WTC11 (cell line): Measurements from ENCODE around the gene HOXB3. TPM values are rescaled to one million over a fixed set of nuclear protein-coding genes. Genes with fewer than 3 reads are reported as not detected.

Experiments used
- ATAC-seq: fragments of 200-7000 bp; cut with Tn5 transposase; 2 replicates; pipeline ENCODE4 v1.10.0; 2021; ENCODE audit warnings: mild to moderate bottlenecking, moderate library complexity
- CTCF ChIA-PET: fragments of 300-600 bp; sonication (Branson Sonifier 250); formaldehyde crosslinking; loops from one replicate; lab custom pipeline; 2021; ENCODE audit warnings: antibody characterized with exemption; lab: Charles Lee
- POLR2A ChIA-PET: fragments of 350-600 bp; sonication (Branson Sonifier 250); formaldehyde crosslinking; loops from one replicate; lab custom pipeline; 2021; ENCODE audit warnings: antibody characterized with exemption; lab: Charles Lee
- DNase-seq: peaks from one replicate; pipeline ENCODE4 v3.0.0; 2021; ENCODE audit warnings: low spot score
- H3K27ac Mint-ChIP-seq: 2 replicates; pipeline ENCODE4 v1.8.0; 2021; ENCODE audit warnings: mixed read lengths
- H3K27me3 Mint-ChIP-seq: 2 replicates; pipeline ENCODE4 v1.8.0; 2021; ENCODE audit warnings: low read depth, mild to moderate bottlenecking, moderate library complexity, mixed read lengths
- H3K36me3 Mint-ChIP-seq: 2 replicates; pipeline ENCODE4 v1.8.0; 2021; ENCODE audit warnings: mixed read lengths
- H3K4me1 Mint-ChIP-seq: 2 replicates; pipeline ENCODE4 v1.8.0; 2022; ENCODE audit warnings: mixed read lengths
- H3K4me3 Mint-ChIP-seq: 2 replicates; pipeline ENCODE4 v1.8.0; 2021; ENCODE audit warnings: mild to moderate bottlenecking, moderate library complexity, mixed read lengths
- H3K9me3 Mint-ChIP-seq: 2 replicates; pipeline ENCODE4 v1.8.0; 2021; ENCODE audit warnings: mixed read lengths
- ATF3 ChIP-seq: sonication (generic); formaldehyde crosslinking; conservative IDR thresholded peaks from 2 replicates; pipeline ENCODE4 v1.8.1; 2022; ENCODE audit warnings: mild to moderate bottlenecking, missing genetic modification reagents
- CBFB ChIP-seq: sonication (generic); formaldehyde crosslinking; IDR thresholded peaks from 2 replicates; pipeline ENCODE4 v1.8.1; 2022; ENCODE audit warnings: mild to moderate bottlenecking, low read depth, missing genetic modification reagents
- ESRRA ChIP-seq: sonication (generic); formaldehyde crosslinking; IDR thresholded peaks from 2 replicates; pipeline ENCODE4 v1.8.1; 2022; ENCODE audit warnings: mild to moderate bottlenecking, missing genetic modification reagents, borderline replicate concordance
- FOXP1 ChIP-seq: sonication (generic); formaldehyde crosslinking; IDR thresholded peaks from 2 replicates; pipeline ENCODE4 v1.8.0; 2022; ENCODE audit warnings: missing genetic modification reagents, mild to moderate bottlenecking, moderate library complexity, borderline replicate concordance
- FOXP4 ChIP-seq: sonication (generic); formaldehyde crosslinking; IDR thresholded peaks from 2 replicates; pipeline ENCODE4 v1.8.0; 2022; ENCODE audit warnings: mild to moderate bottlenecking, missing genetic modification reagents
- GABPB1 ChIP-seq: sonication (generic); formaldehyde crosslinking; IDR thresholded peaks from 2 replicates; pipeline ENCODE4 v1.8.1; 2023; ENCODE audit warnings: mild to moderate bottlenecking, missing genetic modification reagents
- NR2C2 ChIP-seq: sonication (generic); formaldehyde crosslinking; IDR thresholded peaks from 2 replicates; pipeline ENCODE4 v1.8.0; 2022; ENCODE audit warnings: mild to moderate bottlenecking, missing genetic modification reagents
- PRRX2 ChIP-seq: fragments of 250-450 bp; sonication (Bioruptor Pico); IDR thresholded peaks from 2 replicates; pipeline ENCODE4 v1.8.0; 2021; ENCODE audit warnings: mild to moderate bottlenecking
- SOX15 ChIP-seq: fragments of 250-450 bp; sonication (Bioruptor Pico); IDR thresholded peaks from 2 replicates; pipeline ENCODE4 v1.9.0; 2021; ENCODE audit warnings: mild to moderate bottlenecking
- STAT6 ChIP-seq: sonication (generic); formaldehyde crosslinking; conservative IDR thresholded peaks from 2 replicates; pipeline ENCODE4 v1.8.1; 2023; ENCODE audit warnings: mild to moderate bottlenecking, low read depth, missing genetic modification reagents, moderate library complexity
- ZNF121 ChIP-seq: sonication (generic); formaldehyde crosslinking; IDR thresholded peaks from 2 replicates; pipeline ENCODE4 v1.8.0; 2023; ENCODE audit warnings: missing genetic modification reagents
- ZNF423 ChIP-seq: fragments of 250-450 bp; sonication (Bioruptor Pico); IDR thresholded peaks from 2 replicates; pipeline ENCODE4 v2.1.2; 2022; ENCODE audit warnings: mild to moderate bottlenecking, moderate library complexity
- ZNF512 ChIP-seq: sonication (generic); formaldehyde crosslinking; IDR thresholded peaks from 2 replicates; pipeline ENCODE4 v1.8.1; 2022; ENCODE audit warnings: missing genetic modification reagents, borderline replicate concordance
- ZNF532 ChIP-seq: fragments of 250-450 bp; sonication (Bioruptor Pico); IDR thresholded peaks from 2 replicates; pipeline ENCODE4 v1.9.0; 2021; ENCODE audit warnings: mild to moderate bottlenecking, borderline replicate concordance
- total RNA-seq: library from RNA; stranded (reverse); gene quantifications from 3 replicates; pipeline ENCODE4 v1.2.3, GENCODE V29; 2021

The HOXB3 gene
- total RNA-seq, 1 experiment from 2014 or later, result 0.09 TPM

GRCh38 chr17:48619826-48620449, 29.9 kb upstream of the HOXB3 start:
- no peak overlapping the region for H3K27ac Mint-ChIP-seq
- H3K9me3 Mint-ChIP-seq, result no peaks in the 10 kb centered on the region
- H3K4me3 Mint-ChIP-seq, result peak overlapping the region; percentile 25
- H3K4me1 Mint-ChIP-seq, result peaks cover 18% of the 10 kb centered on the region
- no peaks in the 10 kb centered on the region for H3K36me3 Mint-ChIP-seq
- TF ChIP-seq FOXP4 (no peak), CBFB (CRISPR knock-in tag) (no peak), PRRX2 (CRISPR knock-in tag) (no peak), STAT6 (CRISPR knock-in tag) (no peak), ZNF532 (CRISPR knock-in tag) (no peak), GABPB1 (CRISPR knock-in tag) (no peak), ZNF423 (CRISPR knock-in tag) (no peak), FOXP1 (CRISPR knock-in tag) (no peak), ZNF121 (CRISPR knock-in tag) (no peak), NR2C2 (CRISPR knock-in tag) (no peak), ZNF512 (CRISPR knock-in tag) (no peak), SOX15 (no peak), ATF3 (CRISPR knock-in tag) (no peak), ESRRA (CRISPR knock-in tag) (no peak)
- POLR2A ChIA-PET, result interaction anchor here (0.6 kb wide), 1 partner anchor 55 kb away, joined by 4 read pairs; no protein-coding TSS in a partner anchor
- no peak for DNase-seq
- peak; percentile 9 for ATAC-seq
- CTCF ChIA-PET, result interaction anchor here (0.5 to 4.1 kb wide), 4 partner anchors 17 to 132 kb away, joined by 3 to 27 read pairs (median 6); partner anchors contain the start of gene HOXB5
- peaks cover 100% of the 10 kb centered on the region; the same call in 1 of the 2 replicates for H3K27me3 Mint-ChIP-seq
